Measurements from ENCODE around the gene C10orf90. TPM values are rescaled to one million over a fixed set of nuclear protein-coding genes. Genes with fewer than 3 reads are reported as not detected.
A peak's percentile ranks its signal among the peaks of the same experiment; 100 is the strongest.

C10orf90 gene
- total RNA-seq, 1 donor from 2014 or later = 0.12 TPM

GRCh38 chr10:126671402-126671975, 996 bp upstream of the C10orf90 start:
- no peak for ATAC-seq

GRCh38 chr10:126670895-126671261, 385 bp upstream of the C10orf90 start:
- ATAC-seq = no peak

- ATAC-seq = peak; percentile 68
Measured at GRCh38 chr10:126669168-126669567, 1.3 kb downstream of the C10orf90 start.

GRCh38 chr10:126668505-126668904, 2.0 kb downstream of the C10orf90 start:
- ATAC-seq = no peak

GRCh38 chr10:126667568-126667967, 2.9 kb downstream of the C10orf90 start:
- no peak for ATAC-seq

- ATAC-seq = no peak
Measured at GRCh38 chr10:126665207-126665606, 5.3 kb downstream of the C10orf90 start.

GRCh38 chr10:126663880-126664279, 6.6 kb downstream of the C10orf90 start:
- ATAC-seq = peak; percentile 74

GRCh38 chr10:126663328-126663727, 7.2 kb downstream of the C10orf90 start:
- no peak for ATAC-seq

- ATAC-seq = no peak
Measured at GRCh38 chr10:126661841-126662515, 8.5 kb downstream of the C10orf90 start.

- ATAC-seq = no peak
Measured at GRCh38 chr10:126661356-126661755, 9.1 kb downstream of the C10orf90 start.

- ATAC-seq = no peak
Measured at GRCh38 chr10:126659750-126660149, 10.7 kb downstream of the C10orf90 start.

GRCh38 chr10:126658928-126659327, 11.6 kb downstream of the C10orf90 start:
- ATAC-seq = no peak

GRCh38 chr10:126654579-126654978, 15.9 kb downstream of the C10orf90 start:
- no peak for ATAC-seq

GRCh38 chr10:126651467-126651866, 19.0 kb downstream of the C10orf90 start:
- no peak for ATAC-seq

- peak; percentile 84 for ATAC-seq
Measured at GRCh38 chr10:126650161-126650560, 20.3 kb downstream of the C10orf90 start.

GRCh38 chr10:126647116-126647515, 23.4 kb downstream of the C10orf90 start:
- no peak for ATAC-seq

GRCh38 chr10:126646110-126646509, 24.4 kb downstream of the C10orf90 start:
- no peak for ATAC-seq

GRCh38 chr10:126640401-126640800, 30.1 kb downstream of the C10orf90 start:
- ATAC-seq = peak; percentile 82

- ATAC-seq = no peak
Measured at GRCh38 chr10:126639084-126639483, 31.4 kb downstream of the C10orf90 start.

- ATAC-seq = no peak
Measured at GRCh38 chr10:126638542-126638941, 32.0 kb downstream of the C10orf90 start.

- ATAC-seq = no peak
Measured at GRCh38 chr10:126637501-126637900, 33.0 kb downstream of the C10orf90 start.

GRCh38 chr10:126634911-126635310, 35.6 kb downstream of the C10orf90 start:
- no peak for ATAC-seq

- ATAC-seq = no peak
Measured at GRCh38 chr10:126634347-126634746, 36.1 kb downstream of the C10orf90 start.

- ATAC-seq = no peak
Measured at GRCh38 chr10:126632705-126633104, 37.8 kb downstream of the C10orf90 start.

All from esophagus mucosa (tissue), 1 donor.